DMS153 treated with DMSO at 0.1 percent for 48 hours (cell line): ENCODE results near the gene SLC39A8.

Experiments
- DNase-seq: peaks from one replicate; lab custom pipeline; 2025; ENCODE audit not compliant: unreplicated experiment; lab: John Stamatoyannopoulos, UW

Gene SLC39A8

DNA sequence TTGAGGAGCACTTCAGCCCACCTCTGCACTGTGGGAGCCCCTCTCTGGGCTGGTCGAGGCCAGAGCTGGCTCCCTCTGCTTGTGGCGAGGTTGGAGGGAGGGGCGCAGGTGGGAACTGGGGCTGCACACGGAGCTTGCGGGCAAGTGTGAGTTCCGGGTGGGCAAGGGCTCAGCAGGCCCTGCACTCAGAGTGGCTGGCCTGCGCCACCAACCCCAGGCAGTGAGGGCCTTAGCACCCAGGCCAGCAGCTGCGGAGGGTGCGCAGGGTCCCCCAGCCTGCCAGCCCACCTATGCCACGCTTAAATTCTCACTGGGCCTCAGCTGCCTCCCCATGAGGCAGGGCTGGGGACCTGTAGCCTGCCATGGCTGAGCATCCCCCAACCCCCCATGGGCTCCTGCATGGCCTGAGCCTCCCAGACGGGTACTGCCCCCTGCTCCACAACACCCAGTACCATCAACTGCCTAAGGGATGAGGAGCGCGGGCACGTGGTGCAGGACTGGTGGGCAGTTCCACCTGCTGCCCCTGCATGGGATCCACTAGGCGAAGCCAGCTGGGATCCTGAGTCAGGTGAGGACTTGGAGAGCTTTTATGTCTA lies 110.9 kb downstream of the SLC39A8 start:
- no peak for DNase-seq

DNA sequence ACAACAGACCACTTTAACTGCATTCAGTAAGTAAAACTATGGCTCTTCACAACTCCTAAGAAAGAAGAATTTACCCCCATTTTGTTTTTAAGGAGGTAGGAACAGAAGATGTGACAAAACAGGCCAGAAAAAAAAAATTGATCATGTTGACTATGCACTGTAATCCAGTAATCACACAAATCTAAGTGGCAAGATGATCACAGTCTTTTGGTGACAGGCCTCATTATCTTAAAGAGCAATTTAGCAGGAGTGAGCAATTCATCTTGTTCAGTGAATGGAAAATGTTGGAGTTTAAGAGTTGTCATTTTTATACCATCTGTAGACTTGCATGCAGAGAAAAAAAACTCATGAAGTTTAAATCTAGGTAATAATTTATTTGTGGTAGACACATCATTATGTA lies 115.1 kb downstream of the SLC39A8 start:
- DNase-seq, result no peak

DNA sequence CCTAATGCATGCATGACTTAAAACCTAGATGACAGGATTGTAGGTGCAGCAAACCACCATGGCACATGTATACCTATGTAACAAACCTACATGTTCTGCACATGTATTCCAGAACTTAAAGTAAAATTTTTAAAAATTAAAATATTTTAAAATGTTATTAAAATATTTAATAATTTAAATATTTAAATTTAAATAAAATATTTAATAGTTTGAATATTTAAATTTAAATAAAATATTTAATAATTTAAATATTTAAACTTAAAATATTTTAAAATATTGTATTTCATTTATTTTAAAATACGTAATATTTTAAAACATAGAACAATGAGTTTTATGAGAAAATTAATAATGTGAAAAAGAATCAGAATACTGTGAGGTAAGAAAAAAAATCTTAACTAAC lies 117.9 kb downstream of the SLC39A8 start:
- no peak for DNase-seq

DNA sequence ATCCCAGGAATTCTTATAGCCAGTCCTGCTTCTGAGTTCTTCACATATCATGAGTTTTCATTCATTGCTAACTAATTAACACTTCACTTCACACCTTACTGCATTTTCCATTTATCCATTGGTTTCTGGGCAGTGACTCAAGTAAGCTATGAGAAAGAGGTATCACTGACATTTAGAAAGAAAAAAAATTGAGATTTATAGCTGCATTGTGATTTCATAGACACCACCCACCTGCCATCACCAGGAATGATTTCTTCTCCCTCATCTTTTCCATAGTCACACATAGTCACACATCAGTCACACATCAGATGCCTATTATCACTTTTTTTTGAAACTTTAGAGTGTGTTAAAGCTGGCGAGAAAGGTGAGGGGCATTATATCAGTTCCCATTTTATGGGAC lies 121.8 kb downstream of the SLC39A8 start:
- no peak for DNase-seq

DNA sequence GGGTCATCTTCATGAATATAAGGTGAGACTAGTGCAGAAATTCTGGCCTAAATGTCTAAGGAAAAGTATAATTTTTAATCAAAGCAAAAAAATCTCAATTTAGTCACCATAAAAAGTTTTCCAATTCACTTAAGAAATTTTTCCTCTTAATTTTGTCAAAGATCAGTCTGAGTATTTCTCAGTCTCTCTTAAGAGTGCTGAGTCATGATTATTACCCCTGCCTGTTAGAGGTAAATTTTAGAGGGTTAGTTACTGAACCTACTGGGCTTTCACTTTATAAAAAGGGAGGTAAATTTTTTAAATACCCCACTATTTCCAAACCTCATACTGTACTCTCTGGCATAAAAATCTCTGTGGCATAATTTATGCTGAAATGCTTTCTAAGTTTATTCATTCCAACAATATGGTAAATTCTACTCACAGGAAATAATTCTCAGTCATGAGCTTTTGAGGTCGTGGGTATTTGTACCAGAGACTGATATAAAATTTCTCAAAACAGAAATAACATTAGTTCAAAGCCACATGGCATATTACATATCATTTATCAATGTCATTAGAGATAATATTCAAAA lies 122.4 kb downstream of the SLC39A8 start:
- no peak for DNase-seq

DNA sequence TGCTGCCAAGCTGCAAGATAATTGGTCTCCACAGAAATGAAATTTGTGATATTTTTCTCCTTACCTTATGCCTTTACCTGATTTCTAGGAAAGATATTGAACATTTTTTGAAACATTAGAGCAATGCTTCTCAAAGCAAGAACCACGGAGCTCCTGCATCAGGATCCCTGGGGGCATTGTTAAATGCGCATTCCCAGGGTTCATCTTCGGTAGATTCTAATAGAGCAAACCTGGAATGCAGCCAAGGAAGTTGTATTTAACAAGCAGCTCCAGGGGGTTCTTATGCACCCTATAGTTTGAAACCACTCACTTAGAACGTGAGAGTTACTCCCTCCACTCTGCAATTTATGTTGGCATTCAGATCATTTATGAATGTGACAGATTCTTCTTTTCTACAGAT lies 126.2 kb downstream of the SLC39A8 start:
- DNase-seq, result no peak

DNA sequence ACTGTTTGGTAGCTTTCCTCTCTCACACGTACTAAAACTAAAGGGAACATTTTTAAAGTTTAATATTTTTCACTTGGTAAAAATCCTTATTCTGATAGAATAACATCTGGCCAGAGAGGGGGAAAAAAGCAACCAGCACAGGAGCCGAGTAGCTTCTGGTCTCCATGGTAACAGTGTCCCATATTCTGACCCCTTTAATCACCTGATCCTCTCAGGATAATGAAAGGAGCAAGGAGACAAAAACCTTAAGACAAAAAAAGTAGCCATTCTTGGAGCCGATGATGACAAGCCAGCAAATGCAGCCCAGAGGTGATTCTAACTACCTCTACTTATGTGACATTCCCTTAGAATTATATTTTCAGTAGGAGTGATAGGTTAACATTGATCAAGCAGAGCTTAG lies 126.6 kb downstream of the SLC39A8 start:
- no peak for DNase-seq

DNA sequence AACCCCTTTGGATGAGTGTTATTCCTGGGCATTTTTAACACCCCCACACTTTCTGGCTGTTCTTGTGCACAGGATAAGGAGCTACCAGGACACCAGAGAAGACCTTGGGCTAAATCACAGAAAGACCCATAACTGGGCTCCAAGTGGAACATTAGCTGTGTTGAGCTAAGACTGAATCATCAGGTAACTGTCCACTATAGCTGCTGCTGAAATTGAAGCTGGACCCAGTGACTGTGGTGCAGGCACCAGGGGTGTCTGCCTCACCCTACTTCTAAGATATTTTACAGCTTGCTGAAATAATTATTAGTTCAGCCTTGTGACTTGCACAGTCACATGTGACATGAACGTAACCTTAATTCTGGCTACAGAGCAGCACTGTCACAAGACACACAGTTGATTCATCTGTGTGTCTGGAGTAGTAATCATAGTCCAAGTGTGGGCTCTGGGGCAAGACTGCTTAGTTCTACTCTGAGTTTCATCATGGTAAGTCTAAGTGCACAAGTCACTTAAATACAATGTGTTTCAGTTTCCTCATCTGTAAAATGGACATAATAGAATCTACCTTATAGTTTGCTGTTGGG lies 127.4 kb downstream of the SLC39A8 start:
- DNase-seq, result no peak

DNA sequence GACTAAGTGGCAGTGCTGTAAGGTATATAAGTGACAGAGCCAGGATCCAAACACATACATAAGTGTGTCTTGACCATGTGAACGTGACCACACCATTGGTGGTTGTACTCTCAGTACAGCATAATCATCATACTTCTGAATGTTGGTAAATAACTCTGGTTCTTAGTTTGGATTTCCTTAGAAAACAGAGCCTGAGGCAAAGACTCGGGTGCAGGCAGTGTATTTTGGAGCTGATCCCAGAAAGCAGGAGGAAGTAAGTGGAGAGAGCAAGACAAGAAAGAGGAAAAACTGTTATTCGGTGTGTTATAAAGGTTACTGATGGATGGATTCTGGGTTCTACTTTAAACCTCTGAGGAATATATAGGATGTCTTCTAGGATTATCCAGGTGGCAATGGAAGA lies 127.9 kb downstream of the SLC39A8 start:
- DNase-seq, result no peak

DNA sequence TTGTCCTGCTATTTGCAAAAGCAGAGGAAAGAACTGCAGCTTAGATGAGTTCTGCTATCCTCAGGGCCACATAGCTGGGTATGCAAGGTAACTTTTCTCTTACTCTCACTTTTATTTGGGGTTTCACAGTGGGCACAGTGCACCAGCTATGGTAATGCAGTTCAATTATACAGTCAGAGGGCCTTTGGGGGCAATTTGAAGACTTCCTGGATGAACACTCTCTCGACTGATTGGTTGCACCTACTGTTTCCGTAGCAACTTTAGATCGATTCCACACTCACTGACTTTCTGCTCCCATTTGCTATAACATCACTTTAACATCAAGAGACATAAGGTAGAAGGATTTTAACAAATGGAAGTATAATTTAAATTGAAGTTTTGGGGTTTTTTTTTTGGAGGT lies 128.6 kb downstream of the SLC39A8 start:
- no peak for DNase-seq

DNA sequence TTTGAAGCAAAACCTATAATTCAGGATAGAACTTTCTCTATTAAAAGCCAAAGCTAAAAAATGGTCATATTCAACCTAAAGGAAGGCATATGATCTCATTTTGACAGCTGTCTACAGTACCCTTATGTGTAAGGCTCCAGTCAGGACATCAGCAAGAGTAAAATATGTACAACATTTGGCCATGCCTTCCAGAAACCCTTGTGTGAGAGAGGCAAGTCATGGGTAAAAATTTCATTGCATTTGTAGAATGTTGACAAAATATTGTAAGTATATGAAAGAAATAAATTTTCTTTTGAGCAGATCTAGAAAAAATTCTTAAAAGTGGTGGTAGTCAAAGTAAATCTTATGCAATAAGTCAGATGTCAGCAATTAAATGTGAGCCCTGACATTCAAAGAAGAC lies 132.3 kb downstream of the SLC39A8 start:
- DNase-seq, result no peak
